ENCODE results near the gene SH3RF3.

DNA sequence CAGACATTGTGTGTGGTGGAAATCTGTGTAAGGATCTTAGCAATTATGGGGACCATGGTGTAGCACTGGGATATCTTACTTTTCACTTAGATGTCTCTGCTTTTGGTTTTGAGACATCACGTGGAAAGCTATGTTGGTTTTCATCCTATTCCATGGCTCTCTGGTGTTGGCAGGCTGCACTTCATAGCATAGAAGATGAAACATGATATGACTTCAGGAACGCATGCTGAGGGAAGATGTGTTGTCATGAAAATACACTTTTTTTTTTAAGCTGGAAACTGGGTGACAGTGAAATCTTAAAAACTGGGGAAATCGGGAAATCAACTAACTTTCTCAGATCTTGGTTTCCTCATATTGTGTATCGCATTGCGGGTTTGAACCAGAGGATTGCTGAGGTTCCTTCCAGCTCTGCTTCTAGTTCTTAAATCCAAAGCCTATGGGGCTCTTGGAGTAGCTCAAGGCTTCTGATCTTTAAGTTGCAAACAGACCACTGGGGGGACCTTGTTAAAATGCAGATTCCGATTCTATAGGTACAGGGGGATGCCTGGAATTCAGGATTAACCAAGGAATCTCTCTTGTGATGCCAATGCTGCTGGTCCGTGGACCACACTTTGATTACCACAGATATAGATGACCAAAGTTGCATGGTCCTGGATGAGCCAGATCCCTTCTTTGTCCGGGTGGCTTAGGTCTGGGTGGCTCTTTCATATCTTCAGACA, 160.7 kb downstream of the SH3RF3 start:
- TF ChIP-seq, protein P1, sequence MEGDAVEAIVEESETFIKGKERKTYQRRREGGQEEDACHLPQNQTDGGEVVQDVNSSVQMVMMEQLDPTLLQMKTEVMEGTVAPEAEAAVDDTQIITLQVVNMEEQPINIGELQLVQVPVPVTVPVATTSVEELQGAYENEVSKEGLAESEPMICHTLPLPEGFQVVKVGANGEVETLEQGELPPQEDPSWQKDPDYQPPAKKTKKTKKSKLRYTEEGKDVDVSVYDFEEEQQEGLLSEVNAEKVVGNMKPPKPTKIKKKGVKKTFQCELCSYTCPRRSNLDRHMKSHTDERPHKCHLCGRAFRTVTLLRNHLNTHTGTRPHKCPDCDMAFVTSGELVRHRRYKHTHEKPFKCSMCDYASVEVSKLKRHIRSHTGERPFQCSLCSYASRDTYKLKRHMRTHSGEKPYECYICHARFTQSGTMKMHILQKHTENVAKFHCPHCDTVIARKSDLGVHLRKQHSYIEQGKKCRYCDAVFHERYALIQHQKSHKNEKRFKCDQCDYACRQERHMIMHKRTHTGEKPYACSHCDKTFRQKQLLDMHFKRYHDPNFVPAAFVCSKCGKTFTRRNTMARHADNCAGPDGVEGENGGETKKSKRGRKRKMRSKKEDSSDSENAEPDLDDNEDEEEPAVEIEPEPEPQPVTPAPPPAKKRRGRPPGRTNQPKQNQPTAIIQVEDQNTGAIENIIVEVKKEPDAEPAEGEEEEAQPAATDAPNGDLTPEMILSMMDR (conservative IDR thresholded peaks at IDR 0.05 in 1 of 2, IDR thresholded peaks at IDR 0.05 in 1 of 2; ENCODE audit: low read depth in 1 of 2, low read length in 2 of 2), result no peak
- no peak for TF ChIP-seq EZH2 (IDR thresholded peaks at IDR 0.05; ENCODE audit: low read length, missing control alignments)

Measured in fibroblast of lung (primary cell).